Astrocyte of the cerebellum (primary cell): ENCODE results near the gene SEMA5B.
A peak's percentile ranks its signal among the peaks of the same experiment; 100 is the strongest.

Experiments
- DNase-seq: peaks from one replicate; pipeline ENCODE4 v3.0.0-alpha.2; 2011; ENCODE audit warnings: low read depth
- H3K4me3 ChIP-seq: 2 replicates; pipeline ENCODE4 v1.5.1; 2011; ENCODE audit warnings: mild to moderate bottlenecking, low read depth, low read length, moderate library complexity
- CTCF ChIP-seq: IDR thresholded peaks from 2 replicates; pipeline ENCODE4 v1.5.1; 2012; ENCODE audit warnings: low read length, low read depth, moderate library complexity, mild to moderate bottlenecking; ENCODE audit errors: missing control alignments
- in situ Hi-C: cut with HindIII; loops from 2 replicates; pipeline ENCODE4 v1.10.0; 2017; ENCODE audit warnings: low sequenced_read_pairs

SEMA5B gene

GRCh38 chr3:122957707-122958689, 69.6 kb downstream of the SEMA5B start:
- TF ChIP-seq CTCF, result no peak
- in situ Hi-C loops, result no loop called here

GRCh38 chr3:122956693-122957455, 70.7 kb downstream of the SEMA5B start:
- DNase-seq, result no peak
- in situ Hi-C loops, result no loop called here
- no peak for TF ChIP-seq CTCF

More at GRCh38 chr3:122957707-122958689, 69.6 kb downstream of the SEMA5B start:
- no peak overlapping the region for H3K4me3 ChIP-seq
- no peak for DNase-seq

GRCh38 chr3:122955916-122956692, 71.5 kb downstream of the SEMA5B start:
- TF ChIP-seq CTCF, result no peak
- DNase-seq, result no peak
- in situ Hi-C loops, result no loop called here
- no peak overlapping the region for H3K4me3 ChIP-seq

More at GRCh38 chr3:122956693-122957455, 70.7 kb downstream of the SEMA5B start:
- H3K4me3 ChIP-seq, result no peak overlapping the region

- TF ChIP-seq CTCF, result peak; percentile 21
- H3K4me3 ChIP-seq, result no peak overlapping the region
- in situ Hi-C loops, result no loop called here
- DNase-seq, result no peak
These were observed 75.0 kb downstream of the SEMA5B start for GRCh38 chr3:122952520-122952919.

GRCh38 chr3:122948408-122948807, 79.2 kb downstream of the SEMA5B start:
- H3K4me3 ChIP-seq, result no peak overlapping the region
- TF ChIP-seq CTCF, result no peak
- in situ Hi-C loops, result no loop called here
- DNase-seq, result no peak

- DNase-seq, result no peak
- no peak for TF ChIP-seq CTCF
- in situ Hi-C loops, result no loop called here
- H3K4me3 ChIP-seq, result no peak overlapping the region
These were observed 79.8 kb downstream of the SEMA5B start for GRCh38 chr3:122947738-122948137.
